OCI-LY1 (cell line): Measurements from ENCODE around the gene SMPD3.

ENCODE experiments used
- H2AFZ ChIP-seq: fragments of 200-600 bp; sonication (generic), shearing (Covaris generic); 2 replicates; pipeline ENCODE4 v1.6.0; 2014; ENCODE audit warnings: antibody characterized with exemption, mild to moderate bottlenecking, low read length
- H3F3A ChIP-seq: fragments of 200-600 bp; sonication (generic), shearing (Covaris generic); 2 replicates; pipeline ENCODE4 v1.6.0; 2014; ENCODE audit warnings: mild to moderate bottlenecking, antibody characterized with exemption, low read length, moderate library complexity; ENCODE audit not compliant: insufficient read depth
- H3K27ac ChIP-seq: fragments of 200-600 bp; sonication (generic); 2 replicates; pipeline ENCODE4 v1.5.1; 2014; ENCODE audit warnings: low read length, mixed run types, mild to moderate bottlenecking, low read depth; ENCODE audit not compliant: poor library complexity, severe bottlenecking
- H3K27me3 ChIP-seq: fragments of 200-600 bp; sonication (generic); 2 replicates; pipeline ENCODE4 v1.6.0; 2014; ENCODE audit warnings: antibody characterized with exemption, mild to moderate bottlenecking, low read length, moderate library complexity; ENCODE audit not compliant: insufficient read depth
- H3K36me3 ChIP-seq: fragments of 200-600 bp; sonication (generic); 2 replicates; pipeline ENCODE4 v1.6.1; 2014; ENCODE audit warnings: mild to moderate bottlenecking, antibody characterized with exemption, low read length, moderate library complexity, mixed read lengths; ENCODE audit not compliant: insufficient read depth
- H3K4me1 ChIP-seq: fragments of 200-600 bp; sonication (generic); 2 replicates; pipeline ENCODE4 v1.5.1; 2014; ENCODE audit warnings: mild to moderate bottlenecking, low read length, moderate library complexity; ENCODE audit not compliant: insufficient read depth, severe bottlenecking
- H3K4me2 ChIP-seq: fragments of 200-600 bp; sonication (generic), shearing (Covaris generic); 2 replicates; pipeline ENCODE4 v1.6.1; 2014; ENCODE audit warnings: low read length
- H3K4me3 ChIP-seq: fragments of 200-600 bp; sonication (generic); 2 replicates; pipeline ENCODE4 v1.5.1; 2014; ENCODE audit warnings: low read length, low read depth, mild to moderate bottlenecking, mixed read lengths; ENCODE audit not compliant: poor library complexity, severe bottlenecking
- H3K79me2 ChIP-seq: fragments of 200-600 bp; shearing (Covaris generic); 2 replicates; pipeline ENCODE4 v1.6.1; 2016; ENCODE audit warnings: mixed run types, low read length, mixed read lengths; ENCODE audit not compliant: insufficient read depth
- H3K9ac ChIP-seq: fragments of 200-600 bp; sonication (generic), shearing (Covaris generic); 2 replicates; pipeline ENCODE4 v1.6.1; 2014; ENCODE audit warnings: mild to moderate bottlenecking, low read length, mixed read lengths
- H3K9me2 ChIP-seq: fragments of 200-600 bp; sonication (generic), shearing (Covaris generic); 2 replicates; pipeline ENCODE4 v1.6.1; 2014; ENCODE audit warnings: low read depth, mild to moderate bottlenecking, low read length, mixed read lengths
- H3K9me3 ChIP-seq: fragments of 200-600 bp; shearing (Covaris generic); 2 replicates; pipeline ENCODE4 v1.6.1; 2014; ENCODE audit warnings: low read length, mixed read lengths
- H4K20me1 ChIP-seq: fragments of 200-600 bp; sonication (generic), shearing (Covaris generic); 2 replicates; pipeline ENCODE4 v1.6.0; 2016; ENCODE audit warnings: mild to moderate bottlenecking, low read length; ENCODE audit not compliant: insufficient read depth
- EZH2 ChIP-seq: fragments of 200-600 bp; sonication (generic), shearing (Covaris generic); IDR thresholded peaks from 2 replicates; pipeline ENCODE4 v1.8.0; 2017; ENCODE audit warnings: borderline replicate concordance, mixed run types, mild to moderate bottlenecking, antibody characterized with exemption, low read length, moderate library complexity, mixed read lengths
- TF ChIP-seq, protein P1 (sequence below): fragments of 200-600 bp; sonication (generic), shearing (Covaris generic); IDR thresholded peaks from 2 replicates; pipeline ENCODE4 v1.5.1; 2017; ENCODE audit warnings: mild to moderate bottlenecking, antibody characterized with exemption, low read length, moderate library complexity, mixed read lengths

Gene SMPD3

DNA sequence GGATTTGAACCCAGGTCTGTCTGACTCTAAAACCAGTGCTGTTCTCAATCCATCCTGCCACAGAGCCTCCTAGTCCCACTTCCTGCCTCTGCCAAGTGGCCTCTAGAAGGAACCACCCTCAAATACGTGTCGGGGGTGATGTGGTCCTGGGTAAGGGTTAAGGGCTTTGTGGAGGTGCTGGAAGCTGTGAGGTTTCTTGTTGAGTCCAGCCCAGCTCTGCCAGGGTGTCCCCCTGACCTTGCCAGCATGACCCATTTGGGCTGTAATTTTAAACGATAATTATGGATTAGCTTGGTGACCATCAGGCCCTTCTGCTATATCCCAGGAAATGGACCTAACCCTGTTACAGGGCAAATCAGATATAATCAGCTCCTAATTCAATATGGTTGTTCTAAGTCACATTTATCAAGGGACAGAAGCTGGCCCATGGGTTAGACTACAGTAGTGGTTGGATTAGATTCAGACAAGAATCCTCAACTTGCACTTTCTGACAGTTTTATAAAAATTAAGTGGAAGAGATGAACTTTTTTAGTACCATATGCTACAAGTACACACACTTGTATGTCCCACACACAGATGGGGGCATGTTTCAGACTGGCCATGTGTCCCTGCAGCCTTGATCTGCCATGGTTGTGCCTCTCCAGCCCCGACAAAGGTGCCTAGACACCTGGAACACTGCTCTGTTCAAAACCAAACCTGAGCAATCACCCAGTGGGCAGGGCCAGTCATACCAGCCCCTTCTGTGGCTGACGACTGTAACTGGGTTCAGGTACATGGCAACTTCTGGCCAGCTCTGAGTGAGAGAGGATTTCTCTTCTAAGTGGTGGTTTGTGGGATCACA is 48.0 kb downstream of the SMPD3 start:
- Histone ChIP-seq H3F3A (no peaks in the 10 kb centered on the region), H3K9ac (no peak overlapping the region), H3K27ac (no peak overlapping the region), H3K4me2 (no peak overlapping the region), H3K4me1 (no peaks in the 10 kb centered on the region), H3K79me2 (no peaks in the 10 kb centered on the region), H3K9me2 (no peaks in the 10 kb centered on the region), H3K9me3 (no peaks in the 10 kb centered on the region), H3K27me3 (no peaks in the 10 kb centered on the region; the same call in 1 of the 2 replicates), H3K36me3 (no peaks in the 10 kb centered on the region), H3K4me3 (no peak overlapping the region), H2AFZ (no peak overlapping the region), H4K20me1 (no peaks in the 10 kb centered on the region)
- TF ChIP-seq, protein P1, sequence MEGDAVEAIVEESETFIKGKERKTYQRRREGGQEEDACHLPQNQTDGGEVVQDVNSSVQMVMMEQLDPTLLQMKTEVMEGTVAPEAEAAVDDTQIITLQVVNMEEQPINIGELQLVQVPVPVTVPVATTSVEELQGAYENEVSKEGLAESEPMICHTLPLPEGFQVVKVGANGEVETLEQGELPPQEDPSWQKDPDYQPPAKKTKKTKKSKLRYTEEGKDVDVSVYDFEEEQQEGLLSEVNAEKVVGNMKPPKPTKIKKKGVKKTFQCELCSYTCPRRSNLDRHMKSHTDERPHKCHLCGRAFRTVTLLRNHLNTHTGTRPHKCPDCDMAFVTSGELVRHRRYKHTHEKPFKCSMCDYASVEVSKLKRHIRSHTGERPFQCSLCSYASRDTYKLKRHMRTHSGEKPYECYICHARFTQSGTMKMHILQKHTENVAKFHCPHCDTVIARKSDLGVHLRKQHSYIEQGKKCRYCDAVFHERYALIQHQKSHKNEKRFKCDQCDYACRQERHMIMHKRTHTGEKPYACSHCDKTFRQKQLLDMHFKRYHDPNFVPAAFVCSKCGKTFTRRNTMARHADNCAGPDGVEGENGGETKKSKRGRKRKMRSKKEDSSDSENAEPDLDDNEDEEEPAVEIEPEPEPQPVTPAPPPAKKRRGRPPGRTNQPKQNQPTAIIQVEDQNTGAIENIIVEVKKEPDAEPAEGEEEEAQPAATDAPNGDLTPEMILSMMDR, result no peak
- TF ChIP-seq EZH2, result no peak

DNA sequence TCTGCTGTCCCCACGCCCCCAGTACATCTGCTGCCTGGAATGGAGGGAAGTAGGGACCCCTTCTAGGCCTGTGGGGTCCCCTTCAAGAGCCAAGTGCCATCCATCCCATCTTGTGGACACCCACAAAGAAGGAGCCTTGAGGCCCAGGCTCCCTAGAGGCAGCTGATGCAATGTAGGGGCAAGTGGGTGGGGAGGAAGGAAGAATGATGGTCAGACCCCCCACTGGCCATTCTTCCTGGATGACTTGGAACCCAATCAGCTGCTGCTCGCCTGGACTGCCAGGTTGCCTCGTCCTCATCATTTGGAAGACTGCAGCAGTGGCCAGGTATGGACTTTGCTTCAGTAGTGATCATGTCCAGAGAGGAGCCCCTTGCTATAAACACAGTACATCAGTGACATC is 48.9 kb downstream of the SMPD3 start:
- Histone ChIP-seq H3K9me2 (no peaks in the 10 kb centered on the region), H3K27ac (no peak overlapping the region), H3K79me2 (no peaks in the 10 kb centered on the region), H3K4me1 (no peaks in the 10 kb centered on the region), H3F3A (no peaks in the 10 kb centered on the region), H3K4me3 (no peak overlapping the region), H4K20me1 (no peaks in the 10 kb centered on the region), H3K9ac (no peak overlapping the region), H3K9me3 (no peaks in the 10 kb centered on the region), H3K27me3 (no peaks in the 10 kb centered on the region; the same call in 1 of the 2 replicates), H3K4me2 (no peak overlapping the region), H2AFZ (no peak overlapping the region), H3K36me3 (no peaks in the 10 kb centered on the region)
- TF ChIP-seq, protein P1, result no peak
- TF ChIP-seq EZH2, result no peak

DNA sequence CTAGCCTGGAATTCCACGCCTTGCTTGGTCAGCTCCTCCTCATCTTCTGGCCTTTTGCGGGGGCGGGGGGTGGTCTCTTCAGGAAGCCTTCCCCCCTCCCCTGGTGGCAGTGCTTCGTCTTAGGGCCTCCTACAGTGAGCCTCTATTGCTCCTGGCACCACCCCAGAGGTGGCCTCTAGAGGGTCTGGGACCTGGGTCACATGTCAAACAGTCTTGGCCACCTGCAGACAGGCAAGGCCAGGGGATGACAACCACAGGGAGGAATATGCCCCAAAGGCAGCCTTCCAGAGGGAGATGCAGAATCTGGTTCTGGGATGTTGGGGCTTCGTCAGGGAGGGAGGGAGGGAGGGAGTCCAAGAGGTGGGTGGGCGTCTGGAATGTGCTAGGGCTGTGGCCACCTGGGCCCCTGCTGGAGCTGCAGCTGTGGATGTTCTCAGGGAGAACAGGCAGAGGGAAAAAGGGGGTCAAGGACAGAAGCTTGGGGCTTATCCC is 50.6 kb downstream of the SMPD3 start:
- Histone ChIP-seq H3K36me3 (no peaks in the 10 kb centered on the region), H2AFZ (no peak overlapping the region), H3K4me3 (no peak overlapping the region), H3K27ac (no peak overlapping the region), H3F3A (no peaks in the 10 kb centered on the region), H3K4me2 (no peak overlapping the region), H3K9me3 (no peaks in the 10 kb centered on the region), H4K20me1 (no peaks in the 10 kb centered on the region), H3K4me1 (no peaks in the 10 kb centered on the region), H3K79me2 (no peaks in the 10 kb centered on the region), H3K27me3 (no peaks in the 10 kb centered on the region; the same call in 1 of the 2 replicates), H3K9ac (no peak overlapping the region), H3K9me2 (no peaks in the 10 kb centered on the region)
- TF ChIP-seq EZH2, result no peak
- TF ChIP-seq, protein P1, result no peak
